Right lung (tissue), 5 donors: Measurements from ENCODE around the gene RABEP1. TPM values are rescaled to one million over a fixed set of nuclear protein-coding genes. Genes with fewer than 3 reads are reported as not detected.
A peak's percentile ranks its signal among the peaks of the same experiment; 100 is the strongest.

ENCODE experiments used
- DNase-seq, 2 donors: peaks; one replicate each; pipeline ENCODE4 v3.0.0-alpha.2; 2013
- polyA plus RNA-seq, 5 donors: library from polyadenylated mRNA; unstranded; fragments of 120-200 nt; gene quantifications; one replicate each; pipeline versions ENCODE4 v1.2.1 to v1.2.3, GENCODE V29; 2013; ENCODE audit warnings: inconsistent platforms in 1 of 5, low replicate concordance in 1 of 5; ENCODE audit not compliant: insufficient read length in 5 of 5, insufficient read depth in 1 of 5

RABEP1 gene
- polyA plus RNA-seq, 5 donors: 47.0 to 59.2 (median 56.1) TPM

- no peak for DNase-seq
Measured at GRCh38 chr17:5264893-5265292, 17.2 kb upstream of the RABEP1 start.

DNA sequence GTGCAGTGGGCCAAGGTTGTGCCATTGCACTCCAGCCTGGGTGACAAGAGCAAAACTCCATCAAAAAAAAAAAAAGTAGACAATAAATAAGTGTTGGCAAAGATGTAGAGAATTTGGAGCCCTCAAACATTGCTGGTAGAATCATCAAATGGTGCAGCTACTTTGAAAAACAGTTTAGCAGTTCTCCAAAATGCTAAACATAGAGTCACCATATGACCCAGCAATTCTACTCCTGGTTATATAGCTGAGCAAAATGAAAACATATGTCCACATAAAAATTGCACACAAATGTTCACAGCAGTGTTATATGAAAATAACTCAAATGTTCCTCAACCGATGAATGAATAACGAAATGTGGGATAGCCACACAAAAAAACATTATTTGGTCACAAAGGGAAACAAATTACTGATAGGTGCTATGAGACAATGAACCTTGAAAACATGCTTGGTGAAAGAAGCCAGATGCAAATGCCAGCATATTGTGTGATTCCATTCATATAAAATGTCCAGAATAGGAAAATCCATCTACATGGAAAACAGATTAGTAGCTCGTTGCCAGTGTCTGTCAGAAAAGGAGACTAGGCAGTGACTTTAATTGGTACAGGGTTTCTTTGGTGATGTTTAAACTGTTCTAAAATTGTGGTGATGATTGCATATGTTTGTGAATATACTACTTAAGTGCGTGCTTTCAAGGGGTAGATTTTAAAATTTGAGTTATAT, 12.7 kb upstream of the RABEP1 start:
- DNase-seq: no peak

- DNase-seq: no peak
Measured at GRCh38 chr17:5272322-5272721, 9.8 kb upstream of the RABEP1 start.

DNA sequence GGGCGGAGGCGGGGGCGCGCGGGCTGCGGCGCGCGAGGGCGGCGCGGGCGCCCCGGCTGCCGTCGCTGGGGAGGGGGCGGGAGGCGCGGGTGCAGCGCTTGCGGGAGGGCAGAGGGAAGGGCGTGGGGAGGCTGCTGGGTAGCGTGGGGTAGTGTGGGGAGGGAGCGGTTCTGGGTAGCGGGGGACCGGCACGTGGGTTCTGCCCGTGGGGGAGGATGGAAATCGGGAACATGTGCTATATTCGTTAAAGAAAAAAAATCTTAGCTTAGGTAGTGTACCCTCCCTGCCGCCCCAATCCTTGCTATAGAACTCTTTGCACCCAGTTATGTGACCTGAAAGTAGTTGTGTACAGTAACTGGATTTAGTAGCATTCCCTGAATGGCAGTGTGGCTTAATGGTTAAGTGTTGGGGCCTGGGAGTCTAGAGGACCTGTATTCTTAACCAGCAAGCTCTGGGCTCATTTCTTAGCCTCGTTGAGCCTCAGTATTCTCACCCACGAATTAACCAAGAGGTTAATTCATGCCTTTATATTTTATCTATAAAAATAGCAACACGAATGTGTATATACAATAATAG, 646 bp downstream of the RABEP1 start:
- DNase-seq: no peak

GRCh38 chr17:5283571-5284315, 1.7 kb downstream of the RABEP1 start:
- no peak for DNase-seq

- no peak for DNase-seq
Measured at GRCh38 chr17:5284681-5285080, 2.6 kb downstream of the RABEP1 start.

GRCh38 chr17:5286846-5287245, 4.8 kb downstream of the RABEP1 start:
- no peak for DNase-seq

- DNase-seq: peak; percentile 42 to 57
Measured at GRCh38 chr17:5291683-5292350, 9.7 kb downstream of the RABEP1 start.

DNA sequence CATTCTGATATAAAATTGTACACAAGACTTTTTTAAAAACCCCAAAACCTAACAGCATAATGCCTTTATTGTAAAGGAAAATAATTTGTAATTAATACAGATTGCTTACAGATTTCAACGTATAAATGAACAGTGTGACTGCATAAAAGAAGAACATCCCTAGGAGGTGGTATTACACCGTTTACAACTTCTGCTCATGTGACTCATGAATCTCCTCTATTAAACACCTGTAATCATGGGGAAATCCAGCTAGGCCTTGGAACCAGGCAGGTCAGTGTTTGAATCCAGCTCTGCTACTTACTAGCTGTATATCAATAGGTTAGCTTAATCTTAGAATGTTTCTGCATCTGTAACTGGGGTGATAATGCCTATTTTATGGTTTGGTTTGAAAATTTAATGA, 15.2 kb downstream of the RABEP1 start:
- no peak for DNase-seq

GRCh38 chr17:5299383-5299782, 17.3 kb downstream of the RABEP1 start:
- no peak for DNase-seq

DNA sequence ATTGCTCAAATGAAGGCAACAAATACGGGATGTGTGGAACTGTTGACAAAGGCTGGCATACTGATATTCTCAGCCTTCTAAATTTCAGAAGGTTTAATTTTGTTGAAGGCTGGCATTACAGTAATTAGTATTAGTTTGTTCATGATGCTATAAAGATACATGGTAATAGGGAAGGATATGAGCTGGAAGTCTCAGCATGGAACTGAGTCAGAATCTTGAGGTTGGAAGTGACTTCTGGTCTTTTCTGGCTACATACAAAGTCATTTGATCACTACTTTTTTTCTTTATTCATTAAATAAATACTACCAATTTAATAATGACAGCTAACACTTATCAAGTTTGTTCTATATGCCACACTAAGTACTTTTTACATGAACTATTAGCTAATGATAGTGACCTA, 22.6 kb downstream of the RABEP1 start:
- DNase-seq: no peak

GRCh38 chr17:5309851-5310250, 27.8 kb downstream of the RABEP1 start:
- DNase-seq: no peak

- DNase-seq: no peak
Measured at GRCh38 chr17:5325851-5326250, 43.8 kb downstream of the RABEP1 start.

- DNase-seq: no peak
Measured at GRCh38 chr17:5329784-5330557, 47.9 kb downstream of the RABEP1 start.

DNA sequence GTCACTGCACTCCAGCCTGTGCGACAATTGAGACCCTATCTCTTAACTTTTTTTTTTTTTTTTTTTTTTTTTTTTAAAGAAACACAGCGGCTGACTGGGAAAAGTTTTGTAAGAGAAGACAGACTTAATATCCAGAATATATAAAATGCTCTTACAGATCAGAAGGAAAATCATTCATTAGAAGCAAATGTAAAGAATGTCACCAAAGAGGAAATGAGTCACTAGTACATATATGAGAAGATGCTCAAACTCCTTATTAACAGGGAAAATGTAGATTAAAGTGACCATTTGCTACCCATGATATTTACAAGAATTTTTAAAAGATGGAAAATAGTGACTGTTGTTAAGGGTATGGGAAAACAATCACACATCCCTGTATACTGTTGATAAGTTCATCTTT, 48.9 kb downstream of the RABEP1 start:
- no peak for DNase-seq

GRCh38 chr17:5331506-5331905, 49.4 kb downstream of the RABEP1 start:
- no peak for DNase-seq

DNA sequence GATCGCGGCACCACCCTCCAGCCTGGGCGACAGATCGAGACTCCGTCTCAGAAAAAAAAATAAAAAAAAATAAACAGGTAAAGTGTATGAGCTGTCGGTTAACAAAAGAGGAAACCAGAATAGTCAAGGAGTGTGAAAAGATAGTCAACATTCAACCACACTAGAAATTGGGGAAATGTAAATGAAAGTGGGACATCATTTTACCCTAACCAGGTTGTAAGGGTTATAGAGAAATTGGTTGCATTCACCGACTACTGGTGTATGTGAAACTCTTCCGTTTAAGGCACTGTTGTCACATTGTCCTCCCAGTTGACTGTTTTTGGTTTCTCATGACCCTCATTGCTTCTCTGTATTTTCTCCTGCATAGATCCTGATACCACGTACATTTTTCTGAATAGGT, 62.8 kb downstream of the RABEP1 start:
- no peak for DNase-seq

DNA sequence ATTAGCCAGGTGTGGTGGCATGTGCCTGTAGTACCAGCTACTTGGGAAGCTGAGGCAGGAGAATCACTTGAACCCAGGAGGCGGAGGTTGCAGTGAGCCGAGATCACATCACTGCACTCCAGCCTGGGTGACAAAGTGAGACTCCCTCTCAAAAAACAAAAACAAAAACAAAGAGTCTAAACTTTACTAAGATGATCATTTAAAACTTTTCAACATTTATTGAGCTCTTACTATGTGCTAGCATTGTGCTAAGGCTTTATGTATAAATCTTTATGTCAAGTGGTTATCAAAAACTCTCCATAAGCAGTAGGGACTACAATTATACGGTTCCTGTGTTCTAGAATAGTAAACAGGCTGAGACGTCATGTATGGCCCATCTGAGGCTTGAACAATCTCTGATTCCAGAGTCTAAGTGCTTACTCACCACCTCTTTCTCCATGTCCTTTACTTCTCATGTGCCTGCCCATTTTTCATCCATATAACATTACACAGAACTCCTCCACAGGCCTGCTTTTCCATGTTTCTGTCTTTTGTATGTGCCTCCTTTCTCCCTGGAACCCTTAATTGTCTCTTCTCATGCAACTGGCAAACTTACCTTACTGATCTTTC, 70.7 kb downstream of the RABEP1 start:
- no peak for DNase-seq

- DNase-seq: no peak
Measured at GRCh38 chr17:5354310-5354709, 72.2 kb downstream of the RABEP1 start.

GRCh38 chr17:5354886-5355415, 72.9 kb downstream of the RABEP1 start:
- DNase-seq: no peak
